ENCODE data around the gene SYTL1.

SYTL1 gene

DNA sequence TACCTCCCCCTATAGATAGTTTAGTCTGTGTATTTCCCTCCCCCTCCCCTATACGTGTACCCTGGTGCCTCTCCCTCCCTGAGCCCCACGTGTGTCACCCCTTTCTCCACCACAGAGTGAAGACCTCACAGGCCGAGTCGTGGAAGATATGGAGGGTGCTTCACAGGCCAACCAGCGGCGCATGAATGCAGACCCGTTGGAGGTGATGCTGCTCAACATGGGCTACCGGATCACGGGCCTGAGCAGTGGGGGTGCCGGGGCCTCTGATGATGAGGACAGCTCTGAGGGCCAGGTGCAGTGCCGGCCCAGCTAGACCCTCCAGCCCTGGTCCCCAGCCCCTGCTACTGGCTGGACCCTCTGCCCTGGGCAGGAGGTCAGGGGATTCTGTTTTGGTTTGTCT lies 35.8 kb upstream of the SYTL1 start:
- TF ChIP-seq CTCF (IDR thresholded peaks at IDR 0.05; ENCODE audit: control insufficient read depth, extremely low read depth, insufficient read depth), result no peak
- no peak for DNase-seq (ENCODE audit: low read depth)
- no peak overlapping the region for H3K4me3 ChIP-seq (ENCODE audit: low read depth, low read length)

GRCh38 chr1:27306892-27307761 lies 34.7 kb upstream of the SYTL1 start:
- no peak for DNase-seq (ENCODE audit: low read depth)
- no peak overlapping the region for H3K4me3 ChIP-seq (ENCODE audit: low read depth, low read length)
- TF ChIP-seq CTCF (IDR thresholded peaks at IDR 0.05; ENCODE audit: control insufficient read depth, extremely low read depth, insufficient read depth), result 0 out of 2 replicates have a peak, but pooled peaks have one; percentile 4

DNA sequence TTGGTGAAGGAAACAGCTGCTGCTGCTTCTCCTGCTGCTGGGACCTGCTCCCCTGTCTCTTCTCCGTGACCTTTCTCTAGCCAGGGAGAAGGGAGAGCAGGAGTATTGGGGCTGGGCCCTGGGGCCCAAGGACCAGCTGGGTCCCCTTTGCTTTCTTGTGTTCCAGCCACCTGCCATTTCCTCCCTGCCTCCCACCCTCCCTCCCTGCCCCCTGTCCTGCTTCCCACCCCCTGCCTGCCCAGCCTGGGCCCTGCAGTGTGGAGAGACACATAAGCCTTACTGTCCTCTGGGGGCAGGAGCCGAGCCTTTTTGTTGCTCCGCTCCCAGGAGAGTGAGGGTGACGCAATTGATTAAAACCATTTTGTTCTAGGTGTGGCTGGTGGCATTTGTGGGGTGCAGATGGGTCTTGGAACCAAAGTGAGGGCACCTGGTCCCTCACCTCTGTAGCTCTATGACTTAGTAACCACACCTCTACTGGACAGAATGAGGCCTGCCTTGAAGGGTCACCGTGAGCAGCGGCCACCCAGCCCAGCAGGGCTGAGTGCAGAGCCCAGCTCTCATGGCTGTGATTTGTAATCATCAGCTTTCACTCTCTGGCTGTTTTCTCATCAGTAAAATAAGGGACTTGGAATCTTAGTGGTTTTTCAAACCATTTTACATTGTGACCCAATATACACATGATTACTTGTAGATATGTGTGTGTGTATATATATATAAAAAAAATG lies 33.8 kb upstream of the SYTL1 start:
- TF ChIP-seq CTCF (IDR thresholded peaks at IDR 0.05; ENCODE audit: control insufficient read depth, extremely low read depth, insufficient read depth), result no peak
- H3K4me3 ChIP-seq (ENCODE audit: low read depth, low read length), result no peak overlapping the region
- no peak for DNase-seq (ENCODE audit: low read depth)

DNA sequence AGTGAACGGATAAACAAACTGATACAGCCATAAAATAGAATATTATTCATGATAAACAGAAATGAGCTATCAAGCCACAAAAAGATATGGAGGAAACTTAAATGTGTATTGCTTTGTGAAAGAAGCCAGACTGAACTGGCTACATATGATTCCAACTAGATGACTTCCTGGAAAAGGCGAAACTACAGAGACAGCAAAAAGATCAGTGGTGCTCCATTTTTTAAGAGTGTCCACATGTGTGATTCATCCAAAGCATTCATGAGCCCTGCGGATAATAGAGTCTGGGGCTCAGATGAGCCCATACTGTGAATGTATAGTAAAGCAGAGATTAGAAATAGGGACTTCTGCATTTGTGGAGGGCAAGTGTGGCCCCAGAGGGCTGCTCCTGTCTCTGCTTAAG lies 27.7 kb upstream of the SYTL1 start:
- DNase-seq (ENCODE audit: low read depth), result no peak
- H3K4me3 ChIP-seq (ENCODE audit: low read depth, low read length), result no peak overlapping the region
- TF ChIP-seq CTCF (IDR thresholded peaks at IDR 0.05; ENCODE audit: control insufficient read depth, extremely low read depth, insufficient read depth), result no peak

DNA sequence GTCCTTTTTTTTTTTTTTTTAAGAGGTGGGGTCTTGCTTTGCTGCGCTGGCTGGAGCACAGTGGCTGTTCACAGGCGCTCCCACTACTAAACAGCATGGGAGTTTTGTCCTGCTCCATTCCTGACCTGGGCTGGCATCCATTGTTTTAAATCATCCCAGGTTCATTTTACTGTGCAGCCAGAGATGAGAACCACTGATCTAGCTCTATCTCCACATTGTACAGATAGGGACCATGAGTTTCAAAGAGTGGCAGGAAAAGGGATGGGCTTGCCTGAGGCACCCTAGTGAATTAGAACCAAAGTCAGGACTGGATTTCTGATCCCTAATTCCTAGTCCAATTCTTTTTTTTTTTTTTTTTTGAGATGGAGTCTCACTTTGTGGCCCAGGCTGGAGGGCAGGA lies 27.1 kb upstream of the SYTL1 start:
- no peak for TF ChIP-seq CTCF (IDR thresholded peaks at IDR 0.05; ENCODE audit: control insufficient read depth, extremely low read depth, insufficient read depth)
- H3K4me3 ChIP-seq (ENCODE audit: low read depth, low read length), result no peak overlapping the region
- no peak for DNase-seq (ENCODE audit: low read depth)

- no peak overlapping the region for H3K4me3 ChIP-seq (ENCODE audit: low read depth, low read length)
- TF ChIP-seq CTCF (IDR thresholded peaks at IDR 0.05; ENCODE audit: control insufficient read depth, extremely low read depth, insufficient read depth), result no peak
- DNase-seq (ENCODE audit: low read depth), result peak; percentile 18
Observed at GRCh38 chr1:27316860-27317259, 25.0 kb upstream of the SYTL1 start.
